Neutrophil (primary cell): ENCODE measurements around the gene YBX1.
"Not testable (repeated sequence)": the region's sequence is repeated elsewhere in the genome, so short reads cannot be mapped to it uniquely, and the experiment has no call there.

Experiments used
- H3K27ac ChIP-seq: fragments of 200-600 bp; sonication (generic); 2 replicates; pipeline ENCODE4 v1.5.1; 2016; ENCODE audit warnings: mild to moderate bottlenecking, moderate library complexity
- H3K27me3 ChIP-seq: fragments of 200-600 bp; sonication (generic); 2 replicates; pipeline ENCODE4 v1.6.0; 2016; ENCODE audit warnings: mild to moderate bottlenecking
- H3K36me3 ChIP-seq: fragments of 200-600 bp; sonication (generic); 2 replicates; pipeline ENCODE4 v1.5.1; 2017
- H3K4me1 ChIP-seq, 2 experiments: fragments of 200-600 bp in 1 of 2; sonication (generic) in 1 of 2; 1 replicate in 1 of 2; 2 replicates in 1 of 2; pipeline versions ENCODE4 v1.5.1 to v1.6.1; 2013 to 2016; ENCODE audit warnings: low read depth in 1 of 2, low read length in 1 of 2, mild to moderate bottlenecking in 1 of 2, moderate library complexity in 1 of 2; ENCODE audit not compliant: control insufficient read depth in 1 of 2, insufficient read depth in 1 of 2
- H3K4me3 ChIP-seq, 2 experiments: fragments of 200-600 bp in 1 of 2; sonication (generic) in 1 of 2; 1 replicate in 1 of 2; 2 replicates in 1 of 2; pipeline ENCODE4 v1.5.1; 2013 to 2016; ENCODE audit warnings: low read depth in 1 of 2, low read length in 1 of 2, mild to moderate bottlenecking in 1 of 2, moderate library complexity in 1 of 2
- H3K9me3 ChIP-seq: fragments of 200-600 bp; sonication (generic); 2 replicates; pipeline ENCODE4 v1.5.1; 2016
- TF ChIP-seq, protein P1 (sequence below): fragments of 200-600 bp; sonication (generic); IDR thresholded peaks from 2 replicates; pipeline ENCODE4 v1.5.1; 2016; ENCODE audit warnings: antibody characterized with exemption

Gene YBX1

DNA sequence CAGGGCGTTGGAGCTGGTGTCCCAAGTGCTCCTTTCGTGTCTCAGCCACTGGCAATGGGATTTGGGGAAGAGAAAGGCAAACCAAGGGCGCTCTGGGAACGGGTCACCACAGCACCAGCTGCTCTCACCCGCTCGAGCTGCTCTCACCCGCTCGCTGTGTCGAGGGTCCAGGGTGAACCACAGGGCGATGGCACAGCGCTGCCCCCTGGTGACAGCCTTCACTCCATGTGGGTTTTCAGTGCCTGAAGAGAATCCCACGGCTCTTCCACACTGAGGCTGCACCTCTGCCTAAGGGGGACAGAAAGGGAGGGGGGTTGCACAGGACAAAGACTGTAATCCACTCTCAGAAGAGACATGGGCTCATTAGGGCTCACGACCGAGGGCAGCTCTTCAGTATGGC lies 64.9 kb downstream of the YBX1 start:
- H3K4me3 ChIP-seq, result no peak overlapping the region
- H3K9me3 ChIP-seq, result no peaks in the 10 kb centered on the region
- H3K27me3 ChIP-seq, result no peaks in the 10 kb centered on the region
- H3K4me1 ChIP-seq, result no peaks in the 10 kb centered on the region
- H3K27ac ChIP-seq, result no peak overlapping the region
- TF ChIP-seq, protein P1, sequence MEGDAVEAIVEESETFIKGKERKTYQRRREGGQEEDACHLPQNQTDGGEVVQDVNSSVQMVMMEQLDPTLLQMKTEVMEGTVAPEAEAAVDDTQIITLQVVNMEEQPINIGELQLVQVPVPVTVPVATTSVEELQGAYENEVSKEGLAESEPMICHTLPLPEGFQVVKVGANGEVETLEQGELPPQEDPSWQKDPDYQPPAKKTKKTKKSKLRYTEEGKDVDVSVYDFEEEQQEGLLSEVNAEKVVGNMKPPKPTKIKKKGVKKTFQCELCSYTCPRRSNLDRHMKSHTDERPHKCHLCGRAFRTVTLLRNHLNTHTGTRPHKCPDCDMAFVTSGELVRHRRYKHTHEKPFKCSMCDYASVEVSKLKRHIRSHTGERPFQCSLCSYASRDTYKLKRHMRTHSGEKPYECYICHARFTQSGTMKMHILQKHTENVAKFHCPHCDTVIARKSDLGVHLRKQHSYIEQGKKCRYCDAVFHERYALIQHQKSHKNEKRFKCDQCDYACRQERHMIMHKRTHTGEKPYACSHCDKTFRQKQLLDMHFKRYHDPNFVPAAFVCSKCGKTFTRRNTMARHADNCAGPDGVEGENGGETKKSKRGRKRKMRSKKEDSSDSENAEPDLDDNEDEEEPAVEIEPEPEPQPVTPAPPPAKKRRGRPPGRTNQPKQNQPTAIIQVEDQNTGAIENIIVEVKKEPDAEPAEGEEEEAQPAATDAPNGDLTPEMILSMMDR, result no peak
- peaks cover 54% of the 10 kb centered on the region for H3K36me3 ChIP-seq

DNA sequence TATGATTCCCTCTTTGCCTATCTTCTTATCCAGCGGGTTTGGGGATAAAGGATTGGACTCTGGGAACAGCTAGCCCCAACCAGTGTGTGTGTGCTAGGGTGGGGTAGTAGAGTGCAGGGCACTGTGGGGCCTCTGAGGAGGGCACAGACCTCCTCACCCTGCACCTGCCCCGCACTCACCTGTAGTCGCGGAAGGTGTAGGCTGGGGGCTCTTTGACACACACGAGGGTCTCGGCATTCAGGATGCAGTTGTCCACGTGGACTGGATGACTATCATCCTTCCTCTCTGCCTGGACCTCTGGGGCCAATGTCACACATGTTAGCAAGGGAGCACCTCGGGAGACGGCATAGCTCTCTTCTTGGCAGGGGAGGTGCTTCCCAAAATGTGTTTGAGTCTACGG lies 65.8 kb downstream of the YBX1 start:
- H3K27me3 ChIP-seq, result no peaks in the 10 kb centered on the region
- TF ChIP-seq, protein P1, result no peak
- H3K4me1 ChIP-seq, result no peaks in the 10 kb centered on the region
- H3K9me3 ChIP-seq, result no peaks in the 10 kb centered on the region
- H3K36me3 ChIP-seq, result peaks cover 63% of the 10 kb centered on the region
- no peak overlapping the region for H3K27ac ChIP-seq
- H3K4me3 ChIP-seq, result no peak overlapping the region

DNA sequence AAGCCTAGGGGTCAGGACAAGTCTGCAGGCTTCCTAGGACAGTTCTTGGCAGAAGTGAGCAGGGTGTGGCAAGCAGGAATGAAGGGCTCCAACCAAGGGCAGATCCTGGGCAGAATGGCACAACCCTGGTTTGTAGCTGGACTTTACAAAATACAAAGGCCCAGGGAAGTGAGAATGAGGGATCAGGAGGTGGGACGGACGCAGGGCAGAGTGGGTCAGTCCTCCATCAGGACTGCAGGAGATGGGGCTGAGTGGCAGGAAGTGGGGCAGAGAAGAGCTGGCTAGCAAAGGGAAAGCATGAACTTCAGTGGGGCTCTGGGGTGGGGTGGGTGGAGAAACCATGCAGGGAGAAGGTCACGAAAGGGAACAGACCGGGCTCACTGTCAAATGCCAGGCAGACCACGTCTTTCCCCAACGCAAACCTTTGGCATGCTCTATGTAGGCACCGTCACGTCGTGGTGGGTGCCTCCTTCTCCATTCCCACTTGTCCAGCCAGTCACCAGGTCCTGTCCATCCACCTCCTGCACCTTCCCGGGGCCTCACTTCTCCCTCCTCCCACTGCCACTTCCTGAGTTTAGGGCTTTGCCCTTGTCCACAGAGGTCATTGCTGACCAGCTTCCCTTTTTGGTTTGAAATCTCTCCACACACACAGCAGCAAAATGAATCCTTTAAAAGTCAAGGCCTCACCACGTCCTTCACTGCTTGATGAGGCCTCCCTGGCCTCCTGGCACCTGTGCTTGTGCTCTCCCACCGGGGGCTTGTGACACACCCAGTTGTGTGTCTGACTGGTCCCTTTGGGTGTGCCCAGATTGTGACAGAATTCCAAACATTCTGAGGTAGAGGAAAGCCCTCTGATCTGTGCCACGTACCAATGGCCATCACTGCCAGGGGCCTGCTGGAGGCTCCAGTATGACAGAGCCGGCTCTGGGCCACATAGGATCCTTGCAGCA lies 66.5 kb downstream of the YBX1 start:
- TF ChIP-seq, protein P1, result no peak
- H3K36me3 ChIP-seq, result peaks cover 70% of the 10 kb centered on the region
- H3K27me3 ChIP-seq, result no peaks in the 10 kb centered on the region
- H3K27ac ChIP-seq, result no peak overlapping the region
- no peaks in the 10 kb centered on the region for H3K9me3 ChIP-seq
- H3K4me1 ChIP-seq, result no peaks in the 10 kb centered on the region
- H3K4me3 ChIP-seq, result no peak overlapping the region

DNA sequence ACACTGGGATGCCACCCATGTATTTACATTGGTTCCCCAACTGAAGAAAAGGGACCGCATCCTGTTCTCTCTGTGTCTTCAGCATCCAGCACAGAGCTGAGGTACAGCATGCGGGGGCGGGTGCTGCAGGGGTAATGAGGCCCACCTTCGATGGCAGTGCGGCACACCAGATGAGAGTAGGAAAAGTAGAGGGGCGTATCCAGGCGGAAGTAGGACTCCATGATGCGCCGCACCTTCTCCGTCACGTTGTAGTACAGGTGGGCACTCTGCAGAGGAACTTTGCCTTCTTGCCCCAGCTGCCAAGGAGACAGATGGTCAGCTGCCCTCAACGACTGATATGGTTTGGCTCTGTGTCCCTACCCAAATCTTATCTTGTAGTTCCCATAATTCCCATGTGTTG lies 67.8 kb downstream of the YBX1 start:
- Histone ChIP-seq H3K27ac (no peak overlapping the region), H3K36me3 (peaks cover 83% of the 10 kb centered on the region), H3K9me3 (no peaks in the 10 kb centered on the region), H3K27me3 (no peaks in the 10 kb centered on the region), H3K4me1 (no peaks in the 10 kb centered on the region), H3K4me3 (no peak overlapping the region)
- TF ChIP-seq, protein P1, result no peak

DNA sequence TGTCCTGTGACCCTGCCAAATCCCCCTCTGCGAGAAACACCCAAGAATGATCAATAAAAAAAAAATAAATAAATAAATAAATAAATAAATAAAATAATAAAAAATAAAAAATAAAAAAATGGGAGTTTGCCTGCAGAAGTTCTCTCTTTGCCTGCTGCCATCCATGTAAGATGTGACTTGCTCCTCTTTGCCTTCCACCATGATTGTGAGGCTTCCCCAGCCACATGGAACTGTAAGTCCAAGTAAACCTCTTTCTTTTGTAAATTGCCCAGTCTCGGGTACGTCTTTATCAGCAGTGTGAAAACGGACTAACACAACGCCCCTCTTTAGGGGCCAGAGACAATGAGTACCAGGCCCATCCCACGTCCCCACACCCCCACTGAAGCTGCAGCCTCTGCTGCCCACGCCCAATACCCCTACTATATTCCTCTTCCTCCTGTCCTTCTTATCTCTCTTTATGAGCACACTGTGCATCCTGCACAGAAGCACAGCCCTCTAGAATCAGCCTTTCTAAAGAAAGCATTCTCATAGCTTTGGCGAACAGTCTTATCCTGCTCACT lies 69.4 kb downstream of the YBX1 start:
- peaks cover 87% of the 10 kb centered on the region for H3K36me3 ChIP-seq
- not testable (repeated sequence) for H3K4me1 ChIP-seq, H3K27me3 ChIP-seq, H3K27ac ChIP-seq, H3K4me3 ChIP-seq, H3K9me3 ChIP-seq

DNA sequence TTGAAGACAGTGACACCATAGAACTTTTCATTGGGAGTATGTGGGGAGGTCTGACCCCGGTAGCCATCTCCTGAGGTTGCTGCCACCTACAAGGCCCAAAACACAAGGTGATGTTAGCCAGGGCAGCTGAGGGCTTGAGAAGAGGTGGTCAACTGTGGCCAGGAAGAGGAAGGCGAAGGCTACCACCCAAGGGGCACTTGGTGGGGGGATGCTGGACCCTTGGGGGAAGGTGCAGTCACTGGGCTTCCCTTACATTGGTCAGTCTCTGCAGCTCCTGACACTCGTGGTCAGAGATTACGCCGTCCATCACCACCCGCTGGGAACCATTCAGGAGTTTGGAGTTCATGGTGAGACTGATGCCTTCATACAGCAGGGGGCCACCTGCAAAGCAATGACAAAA lies 70.1 kb downstream of the YBX1 start:
- TF ChIP-seq, protein P1, result no peak
- Histone ChIP-seq H3K27ac (no peak overlapping the region), H3K4me3 (no peak overlapping the region), H3K4me1 (no peaks in the 10 kb centered on the region), H3K9me3 (no peaks in the 10 kb centered on the region), H3K36me3 (peaks cover 82% of the 10 kb centered on the region), H3K27me3 (no peaks in the 10 kb centered on the region)
